Measurements from ENCODE around the gene ERH. TPM values are rescaled to one million over a fixed set of nuclear protein-coding genes. Genes with fewer than 3 reads are reported as not detected.

Gene ERH
- total RNA-seq, 2 experiments from 2014 or later = 435 to 498 TPM

GRCh38 chr14:69364378-69364777 is 33.7 kb downstream of the ERH start:
- no TSS peak for BruUV-seq (replicated peaks)
- TF ChIP-seq EZH2phosphoT487 (IDR thresholded peaks at IDR 0.05; ENCODE audit: borderline replicate concordance, low read depth, low read length) (no peak), CTCF (conservative IDR thresholded peaks at IDR 0.05; ENCODE audit: low read length) (no peak)
- Histone ChIP-seq H3K79me2 (ENCODE audit: insufficient read depth, low read depth, low read length) (no peaks in the 10 kb centered on the region), H3K27ac (ENCODE audit: low read depth, low read length, poor library complexity, severe bottlenecking) (no peak overlapping the region), H3K36me3 (ENCODE audit: insufficient read depth, low read length) (no peaks in the 10 kb centered on the region), H4K20me1 (ENCODE audit: insufficient read depth, low read length) (no peaks in the 10 kb centered on the region), H3K9me2 (ENCODE audit: insufficient read depth, low read length) (no peaks in the 10 kb centered on the region), H3K4me2 (ENCODE audit: low read length) (no peak overlapping the region), H3K9me3 (ENCODE audit: low read length) (no peaks in the 10 kb centered on the region), H3K4me3 (ENCODE audit: low read depth, low read length, poor library complexity, severe bottlenecking) (no peak overlapping the region), H2AFZ (ENCODE audit: low read length) (no peak overlapping the region), H3K4me1 (ENCODE audit: insufficient read depth, low read length, poor library complexity, severe bottlenecking) (peaks cover 7% of the 10 kb centered on the region)
- DNase-seq (ENCODE audit: low spot score) = no peak
- POLR2A ChIA-PET = no interaction called here
- CTCF ChIA-PET (ENCODE audit: unreplicated experiment) = no interaction called here
- intact Hi-C loops (cut with micrococcal nuclease; ENCODE audit: unreplicated experiment) = no loop called here

- ChIA-PET CTCF (ENCODE audit: unreplicated experiment) (no interaction called here), POLR2A (no interaction called here)
- TF ChIP-seq EZH2phosphoT487 (IDR thresholded peaks at IDR 0.05; ENCODE audit: borderline replicate concordance, low read depth, low read length) (no peak), CTCF (conservative IDR thresholded peaks at IDR 0.05; ENCODE audit: low read length) (no peak)
- Histone ChIP-seq H3K9me3 (ENCODE audit: low read length) (no peaks in the 10 kb centered on the region), H3K27ac (ENCODE audit: low read depth, low read length, poor library complexity, severe bottlenecking) (no peak overlapping the region), H3K36me3 (ENCODE audit: insufficient read depth, low read length) (no peaks in the 10 kb centered on the region), H3K79me2 (ENCODE audit: insufficient read depth, low read depth, low read length) (no peaks in the 10 kb centered on the region), H4K20me1 (ENCODE audit: insufficient read depth, low read length) (no peaks in the 10 kb centered on the region), H3K4me2 (ENCODE audit: low read length) (no peak overlapping the region), H3K9me2 (ENCODE audit: insufficient read depth, low read length) (no peaks in the 10 kb centered on the region), H3K4me3 (ENCODE audit: low read depth, low read length, poor library complexity, severe bottlenecking) (no peak overlapping the region), H3K4me1 (ENCODE audit: insufficient read depth, low read length, poor library complexity, severe bottlenecking) (peaks cover 7% of the 10 kb centered on the region), H2AFZ (ENCODE audit: low read length) (no peak overlapping the region)
- BruUV-seq (replicated peaks) = no TSS peak
- intact Hi-C loops (cut with micrococcal nuclease; ENCODE audit: unreplicated experiment) = no loop called here
- no peak for DNase-seq (ENCODE audit: low spot score)
These were observed 34.1 kb downstream of the ERH start for GRCh38 chr14:69363964-69364363.

GRCh38 chr14:69363055-69363454 is 35.0 kb downstream of the ERH start:
- Histone ChIP-seq H3K4me1 (ENCODE audit: insufficient read depth, low read length, poor library complexity, severe bottlenecking) (peaks cover 7% of the 10 kb centered on the region), H3K4me2 (ENCODE audit: low read length) (no peak overlapping the region), H3K36me3 (ENCODE audit: insufficient read depth, low read length) (no peaks in the 10 kb centered on the region), H4K20me1 (ENCODE audit: insufficient read depth, low read length) (no peaks in the 10 kb centered on the region), H3K27ac (ENCODE audit: low read depth, low read length, poor library complexity, severe bottlenecking) (no peak overlapping the region), H3K9me2 (ENCODE audit: insufficient read depth, low read length) (no peaks in the 10 kb centered on the region), H2AFZ (ENCODE audit: low read length) (no peak overlapping the region), H3K79me2 (ENCODE audit: insufficient read depth, low read depth, low read length) (no peaks in the 10 kb centered on the region), H3K9me3 (ENCODE audit: low read length) (no peaks in the 10 kb centered on the region), H3K4me3 (ENCODE audit: low read depth, low read length, poor library complexity, severe bottlenecking) (no peak overlapping the region)
- TF ChIP-seq CTCF (conservative IDR thresholded peaks at IDR 0.05; ENCODE audit: low read length) (peak; percentile 48; the same call in 1 of the 2 replicates), EZH2phosphoT487 (IDR thresholded peaks at IDR 0.05; ENCODE audit: borderline replicate concordance, low read depth, low read length) (no peak)
- ChIA-PET CTCF (ENCODE audit: unreplicated experiment) (no interaction called here), POLR2A (no interaction called here)
- no TSS peak for BruUV-seq (replicated peaks)
- no peak for DNase-seq (ENCODE audit: low spot score)
- intact Hi-C loops (cut with micrococcal nuclease; ENCODE audit: unreplicated experiment) = no loop called here

Measured in OCI-LY7 (cell line).